ACC112 (cell line): ENCODE measurements around the gene SSRP1.
A peak's percentile ranks its signal among the peaks of the same experiment; 100 is the strongest.
"Not testable (repeated sequence)": the region's sequence is repeated elsewhere in the genome, so short reads cannot be mapped to it uniquely, and the experiment has no call there.

ENCODE experiments used
- H2AFZ ChIP-seq: fragments of 200-600 bp; sonication (generic); one replicate; pipeline ENCODE4 v1.6.0; 2017; ENCODE audit warnings: antibody characterized with exemption, low read length; ENCODE audit not compliant: unreplicated experiment
- H3K27ac ChIP-seq: fragments of 200-600 bp; sonication (generic); 2 replicates; pipeline ENCODE4 v1.5.1; 2014; ENCODE audit warnings: low read depth, mild to moderate bottlenecking, antibody characterized with exemption, low read length, moderate library complexity
- H3K27me3 ChIP-seq: fragments of 200-600 bp; sonication (generic); 2 replicates; pipeline ENCODE4 v1.6.1; 2014; ENCODE audit warnings: mild to moderate bottlenecking, antibody characterized with exemption, low read length, moderate library complexity, mixed read lengths; ENCODE audit not compliant: insufficient read depth
- H3K36me3 ChIP-seq: fragments of 200-600 bp; sonication (generic); 2 replicates; pipeline ENCODE4 v1.6.1; 2016; ENCODE audit warnings: mild to moderate bottlenecking, antibody characterized with exemption, low read length, moderate library complexity, mixed read lengths; ENCODE audit not compliant: insufficient read depth
- H3K4me1 ChIP-seq: fragments of 200-600 bp; sonication (generic); one replicate; pipeline ENCODE4 v1.6.1; 2016; ENCODE audit warnings: low read length, mixed read lengths; ENCODE audit not compliant: insufficient read depth, unreplicated experiment, control insufficient read depth
- H3K4me3 ChIP-seq: fragments of 200-600 bp; sonication (generic); 2 replicates; pipeline ENCODE4 v1.5.1; 2014; ENCODE audit warnings: mild to moderate bottlenecking, low read depth, low read length
- H3K79me2 ChIP-seq: fragments of 200-600 bp; sonication (generic); one replicate; pipeline ENCODE4 v1.6.0; 2016; ENCODE audit warnings: low read length; ENCODE audit not compliant: control insufficient read depth, unreplicated experiment, insufficient read depth

Gene SSRP1

GRCh38 chr11:57338142-57338541 is 2.5 kb upstream of the SSRP1 start, which contains the start of gene P2RX3:
Gene P2RX3, plus strand, starts transcription at chr11:57338352. Its CDS starts 199 bp downstream, at chr11:57338551.
- Histone ChIP-seq H3K27ac (no peak within 1 kb of the TSS), H2AFZ (no peak within 1 kb of the TSS), H3K36me3 (peaks cover 7% of the 10 kb centered on the region; the same call in 1 of the 2 replicates), H3K79me2 (peaks cover 25% of the 10 kb centered on the region), H3K4me3 (no peak within 1 kb of the TSS), H3K4me1 (peaks cover 16% of the 10 kb centered on the region), H3K27me3 (peaks cover 10% of the 10 kb centered on the region; the same call in 1 of the 2 replicates)

- H3K27ac ChIP-seq, H3K27me3 ChIP-seq: not testable (repeated sequence)
- H3K4me3 ChIP-seq: 0 out of 2 replicates have a peak overlapping the region, but pooled peaks have one; percentile 81
- H3K4me1 ChIP-seq: peaks cover 16% of the 10 kb centered on the region
- peaks cover 12% of the 10 kb centered on the region; the same call in 1 of the 2 replicates for H3K36me3 ChIP-seq
- H3K79me2 ChIP-seq: peaks cover 32% of the 10 kb centered on the region
- H2AFZ ChIP-seq: peak overlapping the region; percentile 7
Measured at GRCh38 chr11:57336856-57337255, 1.2 kb upstream of the SSRP1 start.

DNA sequence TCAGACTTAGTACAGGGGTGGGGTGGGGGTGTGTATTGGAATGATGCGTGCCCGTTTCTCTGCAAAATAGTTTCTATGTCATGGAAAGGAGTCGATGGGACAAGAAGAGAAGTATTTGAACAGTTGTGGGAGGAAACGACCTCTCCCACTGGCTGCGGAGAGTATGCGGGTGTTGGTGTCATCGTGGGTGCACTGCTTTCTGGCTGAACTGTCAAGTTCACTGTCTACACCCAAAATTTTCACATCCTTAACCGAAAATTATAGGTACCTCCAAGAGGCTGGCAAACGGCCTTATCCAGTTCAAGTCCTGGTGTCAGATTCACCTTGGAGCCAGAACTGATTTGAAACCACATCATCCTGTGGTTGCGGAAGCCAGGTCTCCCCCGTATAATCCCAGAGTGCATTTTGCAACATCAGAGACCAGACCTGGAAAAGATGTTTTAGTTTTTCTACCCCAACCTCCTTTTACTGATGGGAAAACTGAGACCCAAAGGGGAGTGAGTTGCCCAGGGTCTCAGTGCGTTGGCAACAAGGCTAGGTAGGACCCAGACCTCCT is 497 bp upstream of the SSRP1 start:
- peaks cover 16% of the 10 kb centered on the region for H3K4me1 ChIP-seq
- peak overlapping the region; percentile 7 for H2AFZ ChIP-seq
- H3K36me3 ChIP-seq: peaks cover 12% of the 10 kb centered on the region; the same call in 1 of the 2 replicates
- peak overlapping the region; percentile 29; the same call in 1 of the 2 replicates for H3K27ac ChIP-seq
- H3K4me3 ChIP-seq: peak overlapping the region; percentile 81
- H3K79me2 ChIP-seq: peaks cover 32% of the 10 kb centered on the region
- H3K27me3 ChIP-seq: peaks cover 10% of the 10 kb centered on the region; the same call in 1 of the 2 replicates

DNA sequence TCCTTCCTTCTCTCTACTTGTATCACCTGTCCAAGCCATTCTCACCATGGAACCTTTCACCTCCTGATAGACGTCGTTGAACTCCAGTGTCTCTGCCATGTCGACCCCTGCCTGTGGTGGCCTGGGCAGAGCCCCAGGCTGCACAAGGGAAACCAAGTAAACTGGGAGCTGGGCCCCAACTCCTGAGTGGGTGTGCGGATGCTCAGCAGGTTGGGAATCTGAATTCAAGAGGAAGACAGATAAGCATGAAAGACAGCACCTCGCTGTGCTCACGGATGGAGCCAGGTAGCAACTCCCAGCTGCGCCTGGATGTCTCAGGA is 709 bp downstream of the SSRP1 start:
- Histone ChIP-seq H3K27me3 (peaks cover 10% of the 10 kb centered on the region; the same call in 1 of the 2 replicates), H3K79me2 (peaks cover 32% of the 10 kb centered on the region), H3K4me1 (peaks cover 16% of the 10 kb centered on the region), H3K36me3 (peaks cover 15% of the 10 kb centered on the region; the same call in 1 of the 2 replicates), H3K4me3 (peak overlapping the region; percentile 81), H2AFZ (peak overlapping the region; percentile 79), H3K27ac (peak overlapping the region; percentile 70; the same call in 1 of the 2 replicates)

DNA sequence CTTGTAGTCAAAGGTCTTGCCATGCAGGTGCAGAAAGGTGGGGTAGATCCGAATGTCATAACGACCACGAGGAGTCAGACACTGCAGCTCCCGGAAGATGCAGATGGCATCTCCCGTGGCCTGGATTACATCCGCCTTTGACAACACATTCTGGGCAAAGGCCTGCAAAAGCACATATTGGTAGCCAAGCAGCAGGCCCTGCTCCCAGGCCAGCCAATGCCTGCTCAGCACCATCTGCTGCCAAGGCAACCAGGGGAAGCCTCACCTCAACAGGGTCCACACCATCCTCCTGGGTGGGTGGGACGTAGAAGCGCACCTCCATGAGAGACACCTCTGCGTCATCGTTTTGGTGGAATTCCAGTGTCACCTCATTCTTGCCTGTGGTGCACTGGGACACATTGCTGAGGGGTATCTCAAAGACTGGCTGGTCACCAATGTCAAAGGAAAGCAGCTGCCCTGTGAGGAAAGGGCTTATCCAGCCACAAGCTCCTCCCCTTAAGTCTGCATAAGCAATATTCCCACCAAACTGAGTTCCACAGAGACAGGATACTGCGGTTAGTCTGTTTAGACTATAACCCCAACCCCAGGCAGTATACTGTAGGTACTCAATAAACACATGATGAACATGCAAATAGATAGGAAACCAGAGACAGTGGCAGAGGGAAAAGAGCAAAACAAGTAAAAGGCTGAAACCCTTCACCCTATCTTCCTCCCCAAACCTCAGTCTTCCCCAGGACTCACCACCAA is 2.8 kb downstream of the SSRP1 start:
- Histone ChIP-seq H3K27ac (no peak overlapping the region), H2AFZ (no peak overlapping the region), H3K79me2 (peaks cover 32% of the 10 kb centered on the region), H3K4me3 (no peak overlapping the region), H3K27me3 (no peaks in the 10 kb centered on the region), H3K36me3 (peaks cover 22% of the 10 kb centered on the region; the same call in 1 of the 2 replicates), H3K4me1 (peaks cover 16% of the 10 kb centered on the region)

- Histone ChIP-seq H3K4me1 (peaks cover 17% of the 10 kb centered on the region), H3K27me3 (no peaks in the 10 kb centered on the region), H3K36me3 (peaks cover 25% of the 10 kb centered on the region; the same call in 1 of the 2 replicates), H3K79me2 (peaks cover 32% of the 10 kb centered on the region), H2AFZ (no peak overlapping the region), H3K27ac (no peak overlapping the region), H3K4me3 (no peak overlapping the region)
Measured at GRCh38 chr11:57331720-57332119, 4.0 kb downstream of the SSRP1 start.

DNA sequence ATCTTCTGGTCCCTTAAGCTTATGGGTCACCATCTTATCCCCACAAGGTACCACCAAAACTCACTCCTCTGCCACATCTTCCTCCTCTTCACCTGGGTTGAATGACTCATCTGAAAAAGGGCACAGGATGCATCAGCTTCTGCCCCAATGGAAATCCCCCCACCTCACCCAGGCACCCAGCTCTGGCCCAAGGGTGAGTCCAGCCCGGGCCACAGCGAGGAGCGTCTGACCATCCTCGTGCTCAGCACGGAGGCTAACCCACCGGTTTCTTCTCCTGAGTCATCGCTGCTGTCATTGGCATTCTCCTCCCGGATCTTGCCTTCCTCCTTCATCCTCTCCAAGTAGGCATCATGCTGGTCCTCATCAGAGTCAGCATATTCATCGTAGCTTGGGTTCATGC is 5.7 kb downstream of the SSRP1 start:
- no peak overlapping the region for H3K27ac ChIP-seq
- no peak overlapping the region for H2AFZ ChIP-seq
- no peak overlapping the region for H3K4me3 ChIP-seq
- H3K36me3 ChIP-seq: peaks cover 33% of the 10 kb centered on the region; the same call in 1 of the 2 replicates
- peaks cover 25% of the 10 kb centered on the region for H3K4me1 ChIP-seq
- peaks cover 26% of the 10 kb centered on the region for H3K79me2 ChIP-seq
- H3K27me3 ChIP-seq: no peaks in the 10 kb centered on the region

- peaks cover 23% of the 10 kb centered on the region for H3K4me1 ChIP-seq
- H3K79me2 ChIP-seq: peaks cover 17% of the 10 kb centered on the region
- no peak overlapping the region for H3K27ac ChIP-seq
- no peaks in the 10 kb centered on the region for H3K27me3 ChIP-seq
- no peak overlapping the region for H3K4me3 ChIP-seq
- peaks cover 24% of the 10 kb centered on the region; the same call in 1 of the 2 replicates for H3K36me3 ChIP-seq
- no peak overlapping the region for H2AFZ ChIP-seq
Measured at GRCh38 chr11:57327721-57328120, 8.0 kb downstream of the SSRP1 start.

DNA sequence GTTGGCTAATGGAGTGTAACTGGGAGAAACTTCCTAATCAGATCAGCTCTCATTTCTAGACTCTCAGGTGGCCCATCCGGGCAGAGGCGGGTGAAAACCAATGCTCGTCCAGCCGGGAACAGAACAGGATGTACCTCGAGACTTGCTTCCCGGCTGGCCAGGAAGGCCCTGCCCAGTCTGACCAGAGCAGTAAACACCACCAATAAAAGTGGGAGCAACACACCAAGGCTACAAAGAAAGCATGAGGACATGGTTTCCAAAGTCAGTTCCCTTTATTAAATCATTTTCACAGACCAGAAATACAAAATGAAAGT is 10.0 kb downstream of the SSRP1 start:
- H3K4me1 ChIP-seq: peaks cover 36% of the 10 kb centered on the region
- peaks cover 26% of the 10 kb centered on the region for H3K79me2 ChIP-seq
- no peaks in the 10 kb centered on the region for H3K27me3 ChIP-seq
- H3K4me3 ChIP-seq: peak overlapping the region; percentile 95
- H3K36me3 ChIP-seq: peaks cover 21% of the 10 kb centered on the region; the same call in 1 of the 2 replicates
- H2AFZ ChIP-seq: peak overlapping the region; percentile 68
- H3K27ac ChIP-seq: peak overlapping the region; percentile 91

- peak within 1 kb of the TSS; percentile 68 for H2AFZ ChIP-seq
- H3K4me3 ChIP-seq: peak within 1 kb of the TSS; percentile 95
- H3K27ac ChIP-seq: peak within 1 kb of the TSS; percentile 91
- peaks cover 19% of the 10 kb centered on the region; the same call in 1 of the 2 replicates for H3K36me3 ChIP-seq
- H3K4me1 ChIP-seq: peaks cover 37% of the 10 kb centered on the region
- H3K79me2 ChIP-seq: peaks cover 32% of the 10 kb centered on the region
- no peaks in the 10 kb centered on the region for H3K27me3 ChIP-seq
Measured at GRCh38 chr11:57324886-57325734, 10.6 kb downstream of the SSRP1 start, which contains the start of gene TNKS1BP1. Gene TNKS1BP1, minus strand, starts transcription at chr11:57324952. Its CDS starts 3,067 bp downstream, at chr11:57321885.
